ENCODE measurements around the gene PRPF6. TPM values are rescaled to one million over a fixed set of nuclear protein-coding genes. Genes with fewer than 3 reads are reported as not detected.

The PRPF6 gene
- total and polyA plus RNA-seq, 2 of the 13 experiments (the other 11 are each of a cell fraction or from before 2014, with no cell fraction given): 63.7 to 101 TPM

DNA sequence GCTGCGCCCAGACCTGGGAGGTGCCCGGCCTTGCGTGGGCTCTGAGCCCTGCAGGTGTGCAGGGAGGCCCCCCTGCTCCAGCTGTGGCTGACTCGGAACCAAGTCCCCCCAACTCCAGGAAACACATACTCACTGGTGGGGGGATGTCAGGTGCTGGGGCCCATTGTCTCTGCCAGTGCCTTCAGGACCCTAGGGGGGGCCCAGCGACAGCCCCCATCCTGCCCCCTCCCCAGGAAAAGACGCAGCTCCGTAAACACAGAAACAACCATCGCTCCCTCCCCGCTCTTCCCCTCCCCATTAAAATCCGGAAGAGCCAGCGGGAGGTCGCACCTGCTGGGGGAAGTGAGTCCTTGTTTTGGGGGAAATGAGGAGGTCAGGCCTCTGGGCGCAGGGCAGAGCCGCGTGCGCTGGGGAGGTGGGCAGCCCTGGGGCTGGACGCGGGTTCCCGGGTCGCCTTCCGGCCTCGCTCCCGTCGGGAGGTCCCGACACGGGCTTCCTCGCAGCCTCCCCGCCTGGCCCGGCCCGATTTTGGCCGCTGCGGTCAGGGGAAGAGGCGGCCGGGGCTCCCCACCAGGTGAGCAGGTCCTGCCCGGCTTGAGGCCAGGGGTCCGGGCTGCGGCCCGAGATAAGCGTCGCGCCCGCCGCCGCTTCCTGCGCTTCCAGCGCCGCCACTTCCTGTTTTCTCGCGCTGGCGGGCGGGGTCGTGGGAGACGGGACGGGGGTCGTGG, 61.3 kb downstream of the PRPF6 start:
- ATAC-seq (peak; percentile 0; the same call in 1 of the 3 replicates), DNase-seq (ENCODE audit: low spot score) (no peak), FAIRE-seq (no peak)
- H3K4me2 ChIP-seq (ENCODE audit: low read depth, low read length): peak overlapping the region; percentile 94
- H3K27me3 ChIP-seq (ENCODE audit: control insufficient read depth in 1 of 2, insufficient read depth in 2 of 2, low read length in 2 of 2): no peaks in the 10 kb centered on the region
- H2AFZ ChIP-seq (ENCODE audit: low read length): no peak overlapping the region
- H3K4me3 ChIP-seq (replicated peaks in 1 of 3; ENCODE audit: insufficient read depth in 1 of 3, low read depth in 2 of 3, low read length in 3 of 3): peak overlapping the region; percentile 70 to 89 (median 89)
- ChIA-PET POLR2A (interaction anchor here (1.5 to 10.1 kb wide), 6 partner anchors 11 to 177 kb away, joined by 3 to 252 read pairs (median 36); partner anchors contain the start of genes PRPF6, SAMD10, SOX18 and TCEA2), CTCF (ENCODE audit: low intra/inter-chr PET ratio, low total read pairs) (no interaction called here)
- H3K4me1 ChIP-seq (ENCODE audit: insufficient read depth, low read length): peaks cover 74% of the 10 kb centered on the region
- no peaks in the 10 kb centered on the region for H3K36me3 ChIP-seq (replicated peaks in 1 of 2; ENCODE audit: control insufficient read depth in 1 of 2, insufficient read depth in 2 of 2, low read length in 2 of 2)
- peak overlapping the region; percentile 86 for H3K9ac ChIP-seq (ENCODE audit: insufficient read depth, low read depth, low read length)
- intact Hi-C loops (cut with micrococcal nuclease; ENCODE audit: unreplicated experiment) (no loop called here), in situ Hi-C loops (cut with HindIII; ENCODE audit: extremely low pct_ligation_motif_present, low pct_unique_long_range_greater_than_20kb) (no loop called here)
- WGBS (ENCODE audit: low lambda C conversion rate): under 1% methylated on average over 49 of the region's 55 CpGs
- H3K79me2 ChIP-seq (ENCODE audit: insufficient read depth, low read length): peaks cover 6% of the 10 kb centered on the region
- peak overlapping the region; percentile 45 for H3K27ac ChIP-seq (ENCODE audit: extremely low read length, insufficient read depth, low read length)
- TSS peak; percentile 75 for BruUV-seq (replicated peaks)
- no peaks in the 10 kb centered on the region for H4K20me1 ChIP-seq (ENCODE audit: insufficient read depth, low read length)
- H3K9me3 ChIP-seq (ENCODE audit: low read length): no peaks in the 10 kb centered on the region
- TF ChIP-seq YEATS4 (CRISPR knock-in tag; IDR thresholded peaks at IDR 0.05; ENCODE audit: borderline replicate concordance) (no peak; the same call in 1 of the 2 replicates), CREB1 (IDR thresholded peaks at IDR 0.05) (no peak), CREB1 (CRISPR knock-in tag; IDR thresholded peaks at IDR 0.05) (no peak), ZNF235 (CRISPR knock-in tag; IDR thresholded peaks at IDR 0.05; ENCODE audit: borderline replicate concordance) (no peak; the same call in 1 of the 2 replicates), ZNF142 (CRISPR knock-in tag; IDR thresholded peaks at IDR 0.05) (no peak; the same call in 1 of the 2 replicates), PRMT3 (CRISPR knock-in tag; IDR thresholded peaks at IDR 0.05; ENCODE audit: borderline replicate concordance, low read depth) (no peak), NFKB2 (CRISPR knock-in tag; IDR thresholded peaks at IDR 0.05; ENCODE audit: borderline replicate concordance) (no peak; the same call in 1 of the 2 replicates), ZNF782 (CRISPR knock-in tag; IDR thresholded peaks at IDR 0.05; ENCODE audit: borderline replicate concordance) (peak; percentile 68; the same call in 1 of the 2 replicates), ISL2 (CRISPR knock-in tag; IDR thresholded peaks at IDR 0.05) (peak; percentile 44; the same call in 1 of the 2 replicates), ZNF660 (CRISPR knock-in tag; IDR thresholded peaks at IDR 0.05; ENCODE audit: borderline replicate concordance, low read depth) (no peak)
- TF ChIP-seq, protein P1, sequence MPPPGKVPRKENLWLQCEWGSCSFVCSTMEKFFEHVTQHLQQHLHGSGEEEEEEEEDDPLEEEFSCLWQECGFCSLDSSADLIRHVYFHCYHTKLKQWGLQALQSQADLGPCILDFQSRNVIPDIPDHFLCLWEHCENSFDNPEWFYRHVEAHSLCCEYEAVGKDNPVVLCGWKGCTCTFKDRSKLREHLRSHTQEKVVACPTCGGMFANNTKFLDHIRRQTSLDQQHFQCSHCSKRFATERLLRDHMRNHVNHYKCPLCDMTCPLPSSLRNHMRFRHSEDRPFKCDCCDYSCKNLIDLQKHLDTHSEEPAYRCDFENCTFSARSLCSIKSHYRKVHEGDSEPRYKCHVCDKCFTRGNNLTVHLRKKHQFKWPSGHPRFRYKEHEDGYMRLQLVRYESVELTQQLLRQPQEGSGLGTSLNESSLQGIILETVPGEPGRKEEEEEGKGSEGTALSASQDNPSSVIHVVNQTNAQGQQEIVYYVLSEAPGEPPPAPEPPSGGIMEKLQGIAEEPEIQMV (CRISPR knock-in tag; IDR thresholded peaks at IDR 0.05; ENCODE audit: low read depth): peak; percentile 57; the same call in 1 of the 2 replicates
- TF ChIP-seq, protein P2, sequence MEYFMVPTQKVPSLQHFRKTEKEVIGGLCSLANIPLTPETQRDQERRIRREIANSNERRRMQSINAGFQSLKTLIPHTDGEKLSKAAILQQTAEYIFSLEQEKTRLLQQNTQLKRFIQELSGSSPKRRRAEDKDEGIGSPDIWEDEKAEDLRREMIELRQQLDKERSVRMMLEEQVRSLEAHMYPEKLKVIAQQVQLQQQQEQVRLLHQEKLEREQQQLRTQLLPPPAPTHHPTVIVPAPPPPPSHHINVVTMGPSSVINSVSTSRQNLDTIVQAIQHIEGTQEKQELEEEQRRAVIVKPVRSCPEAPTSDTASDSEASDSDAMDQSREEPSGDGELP (IDR thresholded peaks at IDR 0.05; ENCODE audit: borderline replicate concordance, low read depth): peak; percentile 55; the same call in 1 of the 2 replicates
- TF ChIP-seq, protein P3, sequence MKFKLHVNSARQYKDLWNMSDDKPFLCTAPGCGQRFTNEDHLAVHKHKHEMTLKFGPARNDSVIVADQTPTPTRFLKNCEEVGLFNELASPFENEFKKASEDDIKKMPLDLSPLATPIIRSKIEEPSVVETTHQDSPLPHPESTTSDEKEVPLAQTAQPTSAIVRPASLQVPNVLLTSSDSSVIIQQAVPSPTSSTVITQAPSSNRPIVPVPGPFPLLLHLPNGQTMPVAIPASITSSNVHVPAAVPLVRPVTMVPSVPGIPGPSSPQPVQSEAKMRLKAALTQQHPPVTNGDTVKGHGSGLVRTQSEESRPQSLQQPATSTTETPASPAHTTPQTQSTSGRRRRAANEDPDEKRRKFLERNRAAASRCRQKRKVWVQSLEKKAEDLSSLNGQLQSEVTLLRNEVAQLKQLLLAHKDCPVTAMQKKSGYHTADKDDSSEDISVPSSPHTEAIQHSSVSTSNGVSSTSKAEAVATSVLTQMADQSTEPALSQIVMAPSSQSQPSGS (CRISPR knock-in tag; IDR thresholded peaks at IDR 0.05): peak; percentile 65

Data from HepG2 (cell line).